ENCODE results near the gene RNF11. TPM values are rescaled to one million over a fixed set of nuclear protein-coding genes. Genes with fewer than 3 reads are reported as not detected.

Gene RNF11
- total and polyA plus RNA-seq, 2 of the 8 experiments (the other 6 are each of a cell fraction or from before 2014, with no cell fraction given), result 49.6 to 54.2 TPM

GRCh38 chr1:51272916-51273315 lies 36.8 kb downstream of the RNF11 start:
- H4K8ac ChIP-seq (ENCODE audit: extremely low read depth, insufficient read depth, low read length), result no peak overlapping the region
- no peak overlapping the region for H2BK15ac ChIP-seq (ENCODE audit: low read length)
- no peaks in the 10 kb centered on the region for H3K27me3 ChIP-seq (replicated peaks in 1 of 4; ENCODE audit: control insufficient read depth in 3 of 4, extremely low read depth in 1 of 4, insufficient read depth in 3 of 4, low read length in 3 of 4)
- peaks cover 0 to 16% (median 4%) of the 10 kb centered on the region in 4 experiments; a peak in 2 of 8 replicates for H3K36me3 ChIP-seq (ENCODE audit: control insufficient read depth in 2 of 4, insufficient read depth in 4 of 4, low read length in 3 of 4)
- no peaks in the 10 kb centered on the region for H3K4me1 ChIP-seq (replicated peaks in 1 of 4; ENCODE audit: control insufficient read depth in 3 of 4, insufficient read depth in 4 of 4, low read length in 3 of 4)
- no peak overlapping the region for H4K5ac ChIP-seq (ENCODE audit: insufficient read length, low read depth, low read length)
- no peak overlapping the region for H2BK20ac ChIP-seq (ENCODE audit: low read length)
- ChIA-PET POLR2A (ENCODE audit: partially characterized antibody) (interaction anchor here (0.6 kb wide), 1 partner anchor 558 kb away, joined by 3 read pairs; no protein-coding TSS in a partner anchor), CTCF (ENCODE audit: partially characterized antibody) (no interaction called here)
- no peak overlapping the region for H3K4me2 ChIP-seq (ENCODE audit: insufficient read depth in 1 of 2, low read depth in 2 of 2, low read length in 2 of 2)
- H2BK5ac ChIP-seq (ENCODE audit: low read depth, low read length), result no peak overlapping the region
- no peak overlapping the region for H3K9ac ChIP-seq (replicated peaks in 1 of 4; ENCODE audit: extremely low read depth in 1 of 4, low read depth in 3 of 4, low read length in 3 of 4)
- no peak overlapping the region for H3K27ac ChIP-seq (ENCODE audit: low read depth, low read length)
- H4K20me1 ChIP-seq (replicated peaks in 1 of 2; ENCODE audit: control insufficient read depth in 1 of 2, insufficient read depth in 2 of 2, low read length in 2 of 2), result no peaks in the 10 kb centered on the region
- DNase-seq (ENCODE audit: low read depth in 1 of 2, low spot score in 2 of 2) (no peak), FAIRE-seq (no peak)
- H2BK120ac ChIP-seq (replicated peaks; ENCODE audit: low read depth, low read length), result no peak overlapping the region
- no peaks in the 10 kb centered on the region for H3K9me3 ChIP-seq (ENCODE audit: insufficient read depth in 2 of 2, low read depth in 1 of 2, low read length in 1 of 2)
- no peak overlapping the region for H3K18ac ChIP-seq (ENCODE audit: extremely low read depth, low read length)
- no peaks in the 10 kb centered on the region for H3K79me1 ChIP-seq (ENCODE audit: low read depth, low read length)
- H3K4ac ChIP-seq (replicated peaks; ENCODE audit: insufficient read length, low read depth, low read length), result no peak overlapping the region
- no peaks in the 10 kb centered on the region for H3K79me2 ChIP-seq (ENCODE audit: control insufficient read depth in 1 of 2, insufficient read depth in 2 of 2, low read length in 2 of 2)
- H4K91ac ChIP-seq (replicated peaks; ENCODE audit: insufficient read length, low read length), result no peak overlapping the region
- H3K4me3 ChIP-seq (ENCODE audit: extremely low read depth in 1 of 4, insufficient read depth in 2 of 4, low read depth in 3 of 4, low read length in 4 of 4), result no peak overlapping the region
- no peak overlapping the region for H2AK5ac ChIP-seq (ENCODE audit: low read depth, low read length)
- no peak overlapping the region for H2AFZ ChIP-seq (ENCODE audit: low read length)
- no peak overlapping the region for H3K23ac ChIP-seq (ENCODE audit: insufficient read length)
- no peaks in the 10 kb centered on the region for H3K23me2 ChIP-seq (ENCODE audit: low read depth, low read length)
- no peak overlapping the region for H3K56ac ChIP-seq (replicated peaks; ENCODE audit: insufficient read length, low read depth, low read length)
- H2BK12ac ChIP-seq (ENCODE audit: low read depth, low read length), result no peak overlapping the region
- H3K14ac ChIP-seq (ENCODE audit: insufficient read length), result no peak overlapping the region
- no peak for TF ChIP-seq SUZ12 (IDR thresholded peaks at IDR 0.05; ENCODE audit: low read length)
- no peak for TF ChIP-seq POU5F1 (IDR thresholded peaks at IDR 0.05; ENCODE audit: low read depth, low read length)
- no peak for TF ChIP-seq RNF2 (IDR thresholded peaks at IDR 0.05; ENCODE audit: borderline replicate concordance, low read depth, low read length, missing control alignments, poor library complexity, severe bottlenecking)
- TF ChIP-seq FOSL1 (IDR thresholded peaks at IDR 0.05; ENCODE audit: insufficient read depth, low read depth, low read length), result no peak
- TF ChIP-seq PHF8 (conservative IDR thresholded peaks at IDR 0.05; ENCODE audit: low read depth, low read length), result no peak
- no peak for TF ChIP-seq BACH1 (IDR thresholded peaks at IDR 0.05; ENCODE audit: low read length)
- TF ChIP-seq SIX5 (IDR thresholded peaks at IDR 0.05; ENCODE audit: low read depth, low read length), result no peak
- TF ChIP-seq TEAD4 (IDR thresholded peaks at IDR 0.05; ENCODE audit: low read depth, low read length), result no peak
- TF ChIP-seq NANOG (IDR thresholded peaks at IDR 0.05; ENCODE audit: insufficient read depth, low read depth, low read length, poor library complexity, severe bottlenecking), result no peak
- no peak for TF ChIP-seq CTCF (IDR thresholded peaks at IDR 0.05; ENCODE audit: control extremely low read depth in 1 of 3, insufficient read depth in 1 of 3, low read depth in 1 of 3, low read length in 3 of 3)
- TF ChIP-seq YY1 (IDR thresholded peaks at IDR 0.05; ENCODE audit: low read depth, low read length), result no peak
- no peak for TF ChIP-seq SP2 (IDR thresholded peaks at IDR 0.05; ENCODE audit: low read length)
- TF ChIP-seq BCL11A (IDR thresholded peaks at IDR 0.05; ENCODE audit: low read depth in 2 of 2, low read length in 2 of 2), result no peak
